HepG2 (cell line): ENCODE measurements around the gene WDFY1. TPM values are rescaled to one million over a fixed set of nuclear protein-coding genes. Genes with fewer than 3 reads are reported as not detected.

Experiments used
- FOXJ3 ChIP-seq: sonication (generic); formaldehyde crosslinking; IDR thresholded peaks from 2 replicates; pipeline ENCODE4 v1.4.0; 2020; ENCODE audit warnings: missing genetic modification reagents, mild to moderate bottlenecking, borderline replicate concordance
- FOXP1 ChIP-seq, 2 experiments: fragments of 450-650 bp in 1 of 2; IDR thresholded peaks; 2 replicates each; pipeline ENCODE4 v1.6.1; 2017 to 2018; ENCODE audit warnings: antibody characterized with exemption in 1 of 2
- KLF11 ChIP-seq: IDR thresholded peaks from 2 replicates; pipeline ENCODE4 v1.6.1; 2016; ENCODE audit warnings: missing compliant biosample characterization
- LCORL ChIP-seq, 2 experiments: fragments of 450-650 bp in 1 of 2; sonication (generic) in 1 of 2; formaldehyde crosslinking in 1 of 2; IDR thresholded peaks; 2 replicates each; pipeline versions ENCODE4 v1.5.0 to v1.6.1; 2017 to 2020; ENCODE audit warnings: antibody characterized with exemption in 1 of 2, missing genetic modification reagents in 1 of 2
- NCOR1 ChIP-seq: fragments of 200-600 bp; sonication (generic); IDR thresholded peaks from 2 replicates; pipeline ENCODE4 v1.7.0; 2017; ENCODE audit warnings: antibody characterized with exemption, low read length, borderline replicate concordance
- SKI ChIP-seq: fragments of 450-650 bp; IDR thresholded peaks from one replicate; pipeline ENCODE4 v1.6.1; 2018; ENCODE audit warnings: mild to moderate bottlenecking; ENCODE audit not compliant: partially characterized antibody
- STAT5B ChIP-seq: sonication (generic); formaldehyde crosslinking; IDR thresholded peaks from 2 replicates; pipeline ENCODE4 v1.4.0; 2020; ENCODE audit warnings: missing genetic modification reagents
- YEATS2 ChIP-seq: sonication (generic); formaldehyde crosslinking; IDR thresholded peaks from 2 replicates; pipeline ENCODE4 v1.4.0; 2020; ENCODE audit warnings: missing genetic modification reagents, borderline replicate concordance
- ZBTB8A ChIP-seq: sonication (generic); formaldehyde crosslinking; IDR thresholded peaks from 2 replicates; pipeline ENCODE4 v1.4.0; 2020; ENCODE audit warnings: mild to moderate bottlenecking, low read depth, missing genetic modification reagents, borderline replicate concordance
- ZFP1 ChIP-seq: IDR thresholded peaks from 2 replicates; pipeline ENCODE4 v1.6.1; 2016
- ZNF224 ChIP-seq: sonication (generic); formaldehyde crosslinking; IDR thresholded peaks from 2 replicates; pipeline ENCODE4 v1.5.0; 2020; ENCODE audit warnings: mild to moderate bottlenecking, missing genetic modification reagents
- ZNF251 ChIP-seq: sonication (generic); formaldehyde crosslinking; IDR thresholded peaks from 2 replicates; pipeline ENCODE4 v1.9.0; 2021; ENCODE audit warnings: mild to moderate bottlenecking, missing genetic modification reagents
- ZNF446 ChIP-seq: sonication (generic); formaldehyde crosslinking; IDR thresholded peaks from 2 replicates; pipeline ENCODE4 v1.5.0; 2020; ENCODE audit warnings: mild to moderate bottlenecking, missing genetic modification reagents
- ZNF547 ChIP-seq: sonication (generic); formaldehyde crosslinking; IDR thresholded peaks from 2 replicates; pipeline ENCODE4 v1.5.1; 2020; ENCODE audit warnings: mild to moderate bottlenecking, missing genetic modification reagents
- ZNF552 ChIP-seq: sonication (generic); formaldehyde crosslinking; IDR thresholded peaks from 2 replicates; pipeline ENCODE4 v1.9.0; 2022; ENCODE audit warnings: missing genetic modification reagents, mild to moderate bottlenecking, borderline replicate concordance
- ZNF563 ChIP-seq: sonication (generic); formaldehyde crosslinking; IDR thresholded peaks from 2 replicates; pipeline ENCODE4 v1.8.0; 2022; ENCODE audit warnings: mild to moderate bottlenecking, moderate library complexity, missing genetic modification reagents
- ZNF619 ChIP-seq: sonication (generic); formaldehyde crosslinking; IDR thresholded peaks from 2 replicates; pipeline ENCODE4 v1.4.0; 2020; ENCODE audit warnings: mild to moderate bottlenecking, missing genetic modification reagents
- ZNF816 ChIP-seq: sonication (generic); formaldehyde crosslinking; IDR thresholded peaks from 2 replicates; pipeline ENCODE4 v1.8.0; 2022; ENCODE audit warnings: missing genetic modification reagents, mild to moderate bottlenecking, borderline replicate concordance
- polyA plus RNA-seq, 8 experiments: library from polyadenylated mRNA; depleted of rRNA in 3 of 8; stranded (reverse) in 7 of 8; unstranded in 1 of 8; fragments of >200 nt; fragmentation: Illumina TruSeq in 4 of 8; extraction: Trizol in 4 of 8; gene quantifications; 2 replicates each; pipeline versions ENCODE4 v1.2.1 to v1.2.3, GENCODE V29; 2011 to 2016; ENCODE audit warnings: low read depth in 4 of 8, missing spikeins in 1 of 8, mixed read lengths in 1 of 8; ENCODE audit not compliant: insufficient read depth in 1 of 8
- total RNA-seq, 5 experiments: library from RNA; depleted of rRNA; stranded (reverse); fragments of >200 nt; fragmentation: Illumina TruSeq; extraction: Trizol; gene quantifications; 2 replicates each; pipeline ENCODE4 v1.2.3, GENCODE V29; 2016; ENCODE audit warnings: low read depth in 1 of 5
- TF ChIP-seq, protein P1 (sequence below): sonication (generic); formaldehyde crosslinking; IDR thresholded peaks from 2 replicates; pipeline ENCODE4 v1.4.0; 2020; ENCODE audit warnings: missing genetic modification reagents, low read depth, mild to moderate bottlenecking, borderline replicate concordance
- TF ChIP-seq, protein P2 (sequence below), 2 experiments: sonication (generic) in 1 of 2; formaldehyde crosslinking in 1 of 2; IDR thresholded peaks; 2 replicates each; pipeline versions ENCODE4 v1.5.1 to v1.6.1; 2011 to 2020; ENCODE audit warnings: borderline replicate concordance in 1 of 2, low read depth in 1 of 2, low read length in 1 of 2, mild to moderate bottlenecking in 1 of 2, missing genetic modification reagents in 1 of 2, moderate library complexity in 1 of 2
- TF ChIP-seq, protein P3 (sequence below): sonication (generic); formaldehyde crosslinking; conservative IDR thresholded peaks from 2 replicates; pipeline ENCODE4 v1.4.0; 2020; ENCODE audit warnings: missing genetic modification reagents
- TF ChIP-seq, protein P4 (sequence below): sonication (generic); formaldehyde crosslinking; IDR thresholded peaks from 2 replicates; pipeline ENCODE4 v1.9.0; 2021; ENCODE audit warnings: missing genetic modification reagents, borderline replicate concordance

Gene WDFY1
- total and polyA plus RNA-seq, 2 of the 13 experiments (the other 11 are each of a cell fraction or from before 2014, with no cell fraction given) = 77.0 to 78.4 TPM

DNA sequence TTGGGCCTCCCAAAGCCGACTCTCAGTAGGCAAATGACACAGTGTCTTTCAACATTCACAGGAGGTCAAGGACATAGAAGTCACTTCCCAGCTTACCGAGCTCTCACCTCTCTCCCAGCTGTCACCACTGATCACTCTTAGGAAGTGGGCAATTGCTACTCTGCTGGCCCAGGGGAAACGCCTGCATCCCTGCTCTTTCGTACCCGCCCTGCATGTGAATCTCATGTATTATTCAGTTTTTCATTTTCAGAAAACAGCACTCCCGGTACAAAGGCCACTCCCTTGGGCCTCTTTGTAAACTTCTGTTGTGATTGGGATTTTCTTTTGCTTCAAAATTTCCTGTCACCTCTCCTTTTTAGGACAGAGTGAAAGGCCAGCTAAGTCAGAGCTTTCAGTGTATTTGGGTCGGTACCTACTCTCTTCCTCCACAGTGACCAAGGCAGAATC lies 27.5 kb upstream of the WDFY1 start (continued):
- TF ChIP-seq ZBTB8A (CRISPR knock-in tag) = no peak
- peak; percentile 47; the same call in 1 of the 2 replicates for TF ChIP-seq ZNF816
- no peak for TF ChIP-seq ZFP1 (CRISPR knock-in tag)
- TF ChIP-seq ZNF552 (CRISPR knock-in tag) = no peak
- no peak for TF ChIP-seq NCOR1
- no peak for TF ChIP-seq ZNF224 (CRISPR knock-in tag)
- no peak for TF ChIP-seq STAT5B
- no peak for TF ChIP-seq ZNF547 (CRISPR knock-in tag)
- TF ChIP-seq, protein P1, sequence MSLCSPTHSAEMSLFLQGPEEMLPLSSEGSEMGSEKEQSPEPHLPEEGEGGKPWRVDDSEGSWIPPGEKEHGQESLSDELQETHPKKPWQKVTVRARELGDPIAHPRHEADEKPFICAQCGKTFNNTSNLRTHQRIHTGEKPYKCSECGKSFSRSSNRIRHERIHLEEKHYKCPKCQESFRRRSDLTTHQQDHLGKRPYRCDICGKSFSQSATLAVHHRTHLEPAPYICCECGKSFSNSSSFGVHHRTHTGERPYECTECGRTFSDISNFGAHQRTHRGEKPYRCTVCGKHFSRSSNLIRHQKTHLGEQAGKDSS (CRISPR knock-in tag) = no peak
- no peak for TF ChIP-seq ZNF251
- TF ChIP-seq, protein P2, sequence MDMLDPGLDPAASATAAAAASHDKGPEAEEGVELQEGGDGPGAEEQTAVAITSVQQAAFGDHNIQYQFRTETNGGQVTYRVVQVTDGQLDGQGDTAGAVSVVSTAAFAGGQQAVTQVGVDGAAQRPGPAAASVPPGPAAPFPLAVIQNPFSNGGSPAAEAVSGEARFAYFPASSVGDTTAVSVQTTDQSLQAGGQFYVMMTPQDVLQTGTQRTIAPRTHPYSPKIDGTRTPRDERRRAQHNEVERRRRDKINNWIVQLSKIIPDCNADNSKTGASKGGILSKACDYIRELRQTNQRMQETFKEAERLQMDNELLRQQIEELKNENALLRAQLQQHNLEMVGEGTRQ (IDR thresholded peaks at IDR 0.05; ENCODE audit: low read depth, low read length) = no peak
- TF ChIP-seq, protein P2 (CRISPR knock-in tag; IDR thresholded peaks at IDR 0.05; ENCODE audit: borderline replicate concordance) = no peak
- no peak for TF ChIP-seq FOXP1 (IDR thresholded peaks at IDR 0.05)
- TF ChIP-seq FOXP1 (CRISPR knock-in tag; IDR thresholded peaks at IDR 0.05) = 0 out of 2 replicates have a peak, but pooled peaks have one; percentile 10
- TF ChIP-seq SKI = no peak
- TF ChIP-seq, protein P3, sequence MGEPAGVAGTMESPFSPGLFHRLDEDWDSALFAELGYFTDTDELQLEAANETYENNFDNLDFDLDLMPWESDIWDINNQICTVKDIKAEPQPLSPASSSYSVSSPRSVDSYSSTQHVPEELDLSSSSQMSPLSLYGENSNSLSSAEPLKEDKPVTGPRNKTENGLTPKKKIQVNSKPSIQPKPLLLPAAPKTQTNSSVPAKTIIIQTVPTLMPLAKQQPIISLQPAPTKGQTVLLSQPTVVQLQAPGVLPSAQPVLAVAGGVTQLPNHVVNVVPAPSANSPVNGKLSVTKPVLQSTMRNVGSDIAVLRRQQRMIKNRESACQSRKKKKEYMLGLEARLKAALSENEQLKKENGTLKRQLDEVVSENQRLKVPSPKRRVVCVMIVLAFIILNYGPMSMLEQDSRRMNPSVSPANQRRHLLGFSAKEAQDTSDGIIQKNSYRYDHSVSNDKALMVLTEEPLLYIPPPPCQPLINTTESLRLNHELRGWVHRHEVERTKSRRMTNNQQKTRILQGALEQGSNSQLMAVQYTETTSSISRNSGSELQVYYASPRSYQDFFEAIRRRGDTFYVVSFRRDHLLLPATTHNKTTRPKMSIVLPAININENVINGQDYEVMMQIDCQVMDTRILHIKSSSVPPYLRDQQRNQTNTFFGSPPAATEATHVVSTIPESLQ = no peak
- TF ChIP-seq KLF11 = no peak
- TF ChIP-seq ZNF446 (CRISPR knock-in tag) = no peak
- TF ChIP-seq ZNF563 (CRISPR knock-in tag) = no peak
- TF ChIP-seq LCORL (IDR thresholded peaks at IDR 0.05) = no peak
- peak; percentile 61; the same call in 1 of the 2 replicates for TF ChIP-seq LCORL (CRISPR knock-in tag; IDR thresholded peaks at IDR 0.05)
- TF ChIP-seq YEATS2 (CRISPR knock-in tag) = no peak
- no peak for TF ChIP-seq ZNF619
- no peak for TF ChIP-seq FOXJ3 (CRISPR knock-in tag)
- TF ChIP-seq, protein P4, sequence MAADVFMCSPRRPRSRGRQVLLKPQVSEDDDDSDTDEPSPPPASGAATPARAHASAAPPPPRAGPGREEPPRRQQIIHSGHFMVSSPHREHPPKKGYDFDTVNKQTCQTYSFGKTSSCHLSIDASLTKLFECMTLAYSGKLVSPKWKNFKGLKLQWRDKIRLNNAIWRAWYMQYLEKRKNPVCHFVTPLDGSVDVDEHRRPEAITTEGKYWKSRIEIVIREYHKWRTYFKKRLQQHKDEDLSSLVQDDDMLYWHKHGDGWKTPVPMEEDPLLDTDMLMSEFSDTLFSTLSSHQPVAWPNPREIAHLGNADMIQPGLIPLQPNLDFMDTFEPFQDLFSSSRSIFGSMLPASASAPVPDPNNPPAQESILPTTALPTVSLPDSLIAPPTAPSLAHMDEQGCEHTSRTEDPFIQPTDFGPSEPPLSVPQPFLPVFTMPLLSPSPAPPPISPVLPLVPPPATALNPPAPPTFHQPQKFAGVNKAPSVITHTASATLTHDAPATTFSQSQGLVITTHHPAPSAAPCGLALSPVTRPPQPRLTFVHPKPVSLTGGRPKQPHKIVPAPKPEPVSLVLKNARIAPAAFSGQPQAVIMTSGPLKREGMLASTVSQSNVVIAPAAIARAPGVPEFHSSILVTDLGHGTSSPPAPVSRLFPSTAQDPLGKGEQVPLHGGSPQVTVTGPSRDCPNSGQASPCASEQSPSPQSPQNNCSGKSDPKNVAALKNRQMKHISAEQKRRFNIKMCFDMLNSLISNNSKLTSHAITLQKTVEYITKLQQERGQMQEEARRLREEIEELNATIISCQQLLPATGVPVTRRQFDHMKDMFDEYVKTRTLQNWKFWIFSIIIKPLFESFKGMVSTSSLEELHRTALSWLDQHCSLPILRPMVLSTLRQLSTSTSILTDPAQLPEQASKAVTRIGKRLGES (CRISPR knock-in tag) = no peak
